Neutrophil (primary cell): Measurements from ENCODE around the gene GRAP2.

Experiments
- H3K27ac ChIP-seq: fragments of 200-600 bp; sonication (generic); 2 replicates; pipeline ENCODE4 v1.5.1; 2016; ENCODE audit warnings: mild to moderate bottlenecking, moderate library complexity
- H3K27me3 ChIP-seq: fragments of 200-600 bp; sonication (generic); 2 replicates; pipeline ENCODE4 v1.6.0; 2016; ENCODE audit warnings: mild to moderate bottlenecking
- H3K36me3 ChIP-seq: fragments of 200-600 bp; sonication (generic); 2 replicates; pipeline ENCODE4 v1.5.1; 2017
- H3K4me1 ChIP-seq, 2 experiments: fragments of 200-600 bp in 1 of 2; sonication (generic) in 1 of 2; 1 replicate in 1 of 2; 2 replicates in 1 of 2; pipeline versions ENCODE4 v1.5.1 to v1.6.1; 2013 to 2016; ENCODE audit warnings: low read depth in 1 of 2, low read length in 1 of 2, mild to moderate bottlenecking in 1 of 2, moderate library complexity in 1 of 2; ENCODE audit not compliant: control insufficient read depth in 1 of 2, insufficient read depth in 1 of 2
- H3K4me3 ChIP-seq, 2 experiments: fragments of 200-600 bp in 1 of 2; sonication (generic) in 1 of 2; 1 replicate in 1 of 2; 2 replicates in 1 of 2; pipeline ENCODE4 v1.5.1; 2013 to 2016; ENCODE audit warnings: low read depth in 1 of 2, low read length in 1 of 2, mild to moderate bottlenecking in 1 of 2, moderate library complexity in 1 of 2
- H3K9me3 ChIP-seq: fragments of 200-600 bp; sonication (generic); 2 replicates; pipeline ENCODE4 v1.5.1; 2016
- TF ChIP-seq, protein P1 (sequence below): fragments of 200-600 bp; sonication (generic); IDR thresholded peaks from 2 replicates; pipeline ENCODE4 v1.5.1; 2016; ENCODE audit warnings: antibody characterized with exemption

Gene GRAP2

DNA sequence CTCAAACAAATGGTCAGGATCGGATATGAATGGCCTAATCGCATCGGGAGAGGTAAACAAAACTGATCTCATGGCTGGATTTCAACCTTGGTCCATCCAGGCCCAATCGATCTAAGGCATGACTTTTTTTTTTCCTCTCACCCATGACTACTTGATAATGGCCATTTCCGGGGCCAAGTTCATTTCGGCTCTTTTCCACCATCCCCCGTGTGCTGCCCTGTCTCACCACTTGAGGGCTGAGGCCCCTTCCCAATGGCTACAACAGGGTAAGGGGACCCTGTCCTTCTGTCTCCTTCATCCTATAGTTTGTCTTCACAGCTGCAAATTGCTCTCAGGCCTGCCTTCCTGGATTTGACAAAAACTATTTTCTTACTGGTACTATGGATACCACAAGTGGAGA is 26.7 kb downstream of the GRAP2 start:
- no peaks in the 10 kb centered on the region for H3K36me3 ChIP-seq
- H3K9me3 ChIP-seq = no peaks in the 10 kb centered on the region
- TF ChIP-seq, protein P1, sequence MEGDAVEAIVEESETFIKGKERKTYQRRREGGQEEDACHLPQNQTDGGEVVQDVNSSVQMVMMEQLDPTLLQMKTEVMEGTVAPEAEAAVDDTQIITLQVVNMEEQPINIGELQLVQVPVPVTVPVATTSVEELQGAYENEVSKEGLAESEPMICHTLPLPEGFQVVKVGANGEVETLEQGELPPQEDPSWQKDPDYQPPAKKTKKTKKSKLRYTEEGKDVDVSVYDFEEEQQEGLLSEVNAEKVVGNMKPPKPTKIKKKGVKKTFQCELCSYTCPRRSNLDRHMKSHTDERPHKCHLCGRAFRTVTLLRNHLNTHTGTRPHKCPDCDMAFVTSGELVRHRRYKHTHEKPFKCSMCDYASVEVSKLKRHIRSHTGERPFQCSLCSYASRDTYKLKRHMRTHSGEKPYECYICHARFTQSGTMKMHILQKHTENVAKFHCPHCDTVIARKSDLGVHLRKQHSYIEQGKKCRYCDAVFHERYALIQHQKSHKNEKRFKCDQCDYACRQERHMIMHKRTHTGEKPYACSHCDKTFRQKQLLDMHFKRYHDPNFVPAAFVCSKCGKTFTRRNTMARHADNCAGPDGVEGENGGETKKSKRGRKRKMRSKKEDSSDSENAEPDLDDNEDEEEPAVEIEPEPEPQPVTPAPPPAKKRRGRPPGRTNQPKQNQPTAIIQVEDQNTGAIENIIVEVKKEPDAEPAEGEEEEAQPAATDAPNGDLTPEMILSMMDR = no peak
- H3K4me1 ChIP-seq = peaks cover 40 to 41% of the 10 kb centered on the region in 2 experiments
- no peaks in the 10 kb centered on the region for H3K27me3 ChIP-seq
- H3K4me3 ChIP-seq = no peak overlapping the region
- H3K27ac ChIP-seq = no peak overlapping the region

DNA sequence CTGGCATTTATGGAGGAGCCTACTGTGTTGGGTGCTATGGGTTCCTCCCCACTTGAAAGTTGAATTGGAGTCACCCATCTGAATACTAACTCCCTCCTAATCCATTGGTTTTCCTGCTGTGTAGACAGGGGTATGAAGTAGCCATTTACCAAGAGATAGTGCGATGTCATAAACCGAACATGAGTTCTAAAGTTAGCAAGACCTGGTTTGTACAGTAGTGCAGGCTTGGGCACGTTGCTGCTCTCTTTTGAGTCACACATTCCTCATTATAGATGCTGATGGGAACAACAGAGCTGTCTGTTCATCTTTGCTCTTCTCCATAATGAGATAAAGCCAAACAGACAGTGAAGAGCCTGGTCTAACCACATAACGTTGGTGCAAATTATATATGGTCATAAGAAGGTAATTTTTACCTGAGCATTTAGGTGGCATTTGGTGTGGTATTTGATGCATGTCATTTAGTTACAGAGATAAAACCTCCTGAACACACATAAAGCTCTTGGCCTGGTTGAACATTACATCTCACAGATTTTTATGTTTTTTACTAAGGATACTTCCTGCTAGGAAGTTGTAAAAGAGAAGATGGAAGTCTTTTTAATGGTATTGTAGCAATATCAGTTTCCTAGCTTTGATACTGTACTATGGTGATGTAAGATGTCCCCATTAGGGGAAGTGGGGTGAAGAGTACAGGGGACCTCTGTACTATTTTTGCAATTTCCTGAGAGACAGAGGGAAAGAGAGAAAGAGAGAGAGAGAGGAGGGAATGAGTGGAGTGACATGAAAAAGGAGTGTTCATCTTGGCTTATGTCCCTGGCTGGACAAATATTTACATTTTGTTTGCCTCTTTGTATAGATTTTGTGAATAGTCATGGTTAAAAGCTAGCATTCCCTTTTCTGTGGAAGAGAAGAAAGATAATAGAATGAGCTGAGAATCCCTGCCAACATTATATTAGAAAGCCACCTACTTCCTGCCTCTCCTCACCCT is 27.9 kb downstream of the GRAP2 start:
- peaks cover 52 to 53% of the 10 kb centered on the region in 2 experiments for H3K4me1 ChIP-seq
- H3K27me3 ChIP-seq = no peaks in the 10 kb centered on the region
- H3K9me3 ChIP-seq = no peaks in the 10 kb centered on the region
- H3K36me3 ChIP-seq = no peaks in the 10 kb centered on the region
- H3K4me3 ChIP-seq = peak overlapping the region in 1 of 2 experiments; percentile 12
- TF ChIP-seq, protein P1 = no peak
- peak overlapping the region; percentile 59 for H3K27ac ChIP-seq

DNA sequence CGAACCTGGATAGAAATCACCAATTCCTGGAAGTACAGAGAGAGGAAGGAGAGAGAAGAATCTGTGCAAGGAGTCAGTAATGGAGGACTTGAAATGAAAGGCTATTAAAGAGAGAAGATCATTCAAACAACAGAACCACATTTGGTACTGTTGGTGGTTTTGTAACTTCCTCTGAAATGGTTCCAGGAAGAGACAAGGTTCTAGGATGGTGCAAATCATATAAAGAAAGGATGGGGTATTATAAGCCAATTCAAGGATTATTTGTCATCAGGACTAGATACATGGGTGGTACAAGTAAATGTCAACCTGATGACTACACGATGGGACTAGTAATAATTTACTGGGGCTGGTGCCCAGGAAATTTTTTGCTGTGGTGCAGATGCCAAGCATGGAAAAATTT is 30.4 kb downstream of the GRAP2 start:
- Histone ChIP-seq H3K27ac (no peak overlapping the region), H3K9me3 (no peaks in the 10 kb centered on the region), H3K36me3 (no peaks in the 10 kb centered on the region), H3K4me3 (no peak overlapping the region), H3K27me3 (peaks cover 2% of the 10 kb centered on the region), H3K4me1 (peaks cover 56 to 64% of the 10 kb centered on the region in 2 experiments)
- TF ChIP-seq, protein P1 = no peak

DNA sequence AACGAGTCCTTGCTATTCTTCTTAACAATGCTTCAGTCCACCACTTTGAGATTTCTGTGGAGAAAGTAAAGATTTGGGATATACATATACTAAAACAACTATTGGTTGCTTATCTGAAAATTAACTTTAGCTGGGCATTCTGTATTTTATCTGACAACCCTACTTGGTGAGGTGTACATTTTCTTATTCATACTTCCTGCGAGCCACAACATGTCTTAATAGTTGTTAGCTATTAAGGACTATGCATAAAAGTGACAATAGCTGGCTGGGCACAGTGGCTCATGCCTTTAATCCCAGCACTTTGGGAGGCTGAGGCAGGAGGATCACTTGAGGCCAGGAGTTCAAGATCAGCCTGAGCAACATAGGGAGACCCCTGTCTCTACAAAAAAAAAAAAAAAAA is 31.3 kb downstream of the GRAP2 start:
- no peaks in the 10 kb centered on the region for H3K9me3 ChIP-seq
- peaks cover 9% of the 10 kb centered on the region for H3K27me3 ChIP-seq
- TF ChIP-seq, protein P1 = no peak
- no peak overlapping the region for H3K4me3 ChIP-seq
- no peak overlapping the region for H3K27ac ChIP-seq
- peaks cover 50 to 64% of the 10 kb centered on the region in 2 experiments for H3K4me1 ChIP-seq
- H3K36me3 ChIP-seq = no peaks in the 10 kb centered on the region

DNA sequence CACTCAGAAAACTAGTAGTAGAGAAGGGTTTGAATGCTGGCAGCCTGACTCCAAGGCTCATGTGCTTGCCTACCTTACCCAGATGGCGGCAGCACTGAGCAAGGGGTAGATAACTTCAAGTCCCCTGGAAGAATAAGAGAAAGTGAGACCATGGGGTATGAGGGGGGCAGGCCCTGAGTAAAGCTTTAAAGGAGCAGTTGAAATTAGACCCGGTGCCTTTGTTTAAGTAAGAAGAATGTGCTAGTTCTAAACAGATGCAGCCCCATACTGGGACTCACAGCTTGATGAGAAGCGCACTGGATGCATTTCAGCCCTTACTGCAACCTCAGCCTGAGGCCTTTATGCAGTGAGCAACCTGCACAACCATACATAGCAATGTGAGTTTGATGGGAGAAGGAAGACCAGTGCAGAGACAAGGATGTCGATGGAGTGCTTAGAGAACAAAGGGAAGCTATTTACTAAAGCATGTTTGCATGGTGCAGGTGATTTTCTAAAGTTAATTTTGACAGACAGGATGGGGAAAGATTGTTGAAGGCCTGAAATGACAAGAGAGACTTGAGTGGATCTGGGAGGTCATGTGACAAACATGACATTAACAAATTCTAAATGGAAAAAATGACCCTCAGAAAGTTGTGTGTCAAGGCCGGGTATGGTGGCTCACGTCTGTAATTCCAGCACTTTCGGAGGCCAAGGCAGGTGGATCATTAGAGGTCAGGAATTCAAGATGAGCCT is 32.2 kb downstream of the GRAP2 start:
- TF ChIP-seq, protein P1 = peak; percentile 42
- Histone ChIP-seq H3K4me1 (peaks cover 49 to 64% of the 10 kb centered on the region in 2 experiments), H3K27me3 (peaks cover 14% of the 10 kb centered on the region), H3K36me3 (no peaks in the 10 kb centered on the region), H3K4me3 (no peak overlapping the region), H3K27ac (peak overlapping the region; percentile 53), H3K9me3 (no peaks in the 10 kb centered on the region)
